ENCODE results near the gene FLACC1.

FLACC1 gene

GRCh38 chr2:201275990-201276389 is 81.2 kb downstream of the FLACC1 start:
- H3K36me3 ChIP-seq (ENCODE audit: insufficient read depth, low read length) = peaks cover 3% of the 10 kb centered on the region; the same call in 1 of the 2 replicates
- 89% methylated on average over 5 of the region's 5 CpGs for WGBS
- H3K4me1 ChIP-seq (ENCODE audit: insufficient read depth, low read length) = no peaks in the 10 kb centered on the region
- H3K9ac ChIP-seq (ENCODE audit: low read depth, low read length) = no peak overlapping the region
- no peaks in the 10 kb centered on the region for H3K27me3 ChIP-seq (ENCODE audit: insufficient read depth, low read length)
- H3K9me3 ChIP-seq (ENCODE audit: insufficient read depth, low read depth, low read length) = no peaks in the 10 kb centered on the region
- no peak overlapping the region for H3K27ac ChIP-seq (ENCODE audit: low read depth, low read length)
- no peak overlapping the region for H3K4me3 ChIP-seq (ENCODE audit: low read length)

GRCh38 chr2:201275069-201275468 is 82.1 kb downstream of the FLACC1 start:
- no peak overlapping the region for H3K4me3 ChIP-seq (ENCODE audit: low read length)
- H3K9ac ChIP-seq (ENCODE audit: low read depth, low read length) = no peak overlapping the region
- no peaks in the 10 kb centered on the region for H3K4me1 ChIP-seq (ENCODE audit: insufficient read depth, low read length)
- H3K9me3 ChIP-seq (ENCODE audit: insufficient read depth, low read depth, low read length) = no peaks in the 10 kb centered on the region
- peaks cover 3% of the 10 kb centered on the region; the same call in 1 of the 2 replicates for H3K36me3 ChIP-seq (ENCODE audit: insufficient read depth, low read length)
- WGBS = 91% methylated on average over 2 of the region's 2 CpGs
- H3K27me3 ChIP-seq (ENCODE audit: insufficient read depth, low read length) = no peaks in the 10 kb centered on the region
- no peak overlapping the region for H3K27ac ChIP-seq (ENCODE audit: low read depth, low read length)

GRCh38 chr2:201273330-201273983 is 83.7 kb downstream of the FLACC1 start:
- no peaks in the 10 kb centered on the region for H3K9me3 ChIP-seq (ENCODE audit: insufficient read depth, low read depth, low read length)
- H3K4me1 ChIP-seq (ENCODE audit: insufficient read depth, low read length) = no peaks in the 10 kb centered on the region
- peaks cover 3% of the 10 kb centered on the region; the same call in 1 of the 2 replicates for H3K36me3 ChIP-seq (ENCODE audit: insufficient read depth, low read length)

GRCh38 chr2:201271917-201272316 is 85.2 kb downstream of the FLACC1 start:
- H3K27ac ChIP-seq (ENCODE audit: low read depth, low read length) = no peak overlapping the region
- H3K4me3 ChIP-seq (ENCODE audit: low read length) = no peak overlapping the region
- H3K27me3 ChIP-seq (ENCODE audit: insufficient read depth, low read length) = no peaks in the 10 kb centered on the region
- no peaks in the 10 kb centered on the region for H3K9me3 ChIP-seq (ENCODE audit: insufficient read depth, low read depth, low read length)
- no peaks in the 10 kb centered on the region for H3K4me1 ChIP-seq (ENCODE audit: insufficient read depth, low read length)
- 0 out of 2 replicates have a peak, but pooled peaks cover 3% of the 10 kb centered on the region for H3K36me3 ChIP-seq (ENCODE audit: insufficient read depth, low read length)
- 90% methylated on average over 2 of the region's 2 CpGs for WGBS
- H3K9ac ChIP-seq (ENCODE audit: low read depth, low read length) = no peak overlapping the region

More at GRCh38 chr2:201273330-201273983, 83.7 kb downstream of the FLACC1 start:
- Histone ChIP-seq H3K4me3 (ENCODE audit: low read length) (no peak overlapping the region), H3K9ac (ENCODE audit: low read depth, low read length) (no peak overlapping the region), H3K27ac (ENCODE audit: low read depth, low read length) (no peak overlapping the region), H3K27me3 (ENCODE audit: insufficient read depth, low read length) (no peaks in the 10 kb centered on the region)
- WGBS = 95% methylated on average over 8 of the region's 9 CpGs

- no peak overlapping the region for H3K4me3 ChIP-seq (ENCODE audit: low read length)
- 95% methylated on average over 9 of the region's 9 CpGs for WGBS
- 0 out of 2 replicates have a peak, but pooled peaks cover 3% of the 10 kb centered on the region for H3K36me3 ChIP-seq (ENCODE audit: insufficient read depth, low read length)
- no peak overlapping the region for H3K9ac ChIP-seq (ENCODE audit: low read depth, low read length)
- no peaks in the 10 kb centered on the region for H3K27me3 ChIP-seq (ENCODE audit: insufficient read depth, low read length)
- H3K4me1 ChIP-seq (ENCODE audit: insufficient read depth, low read length) = no peaks in the 10 kb centered on the region
- no peak overlapping the region for H3K27ac ChIP-seq (ENCODE audit: low read depth, low read length)
- no peaks in the 10 kb centered on the region for H3K9me3 ChIP-seq (ENCODE audit: insufficient read depth, low read depth, low read length)
Measured at GRCh38 chr2:201270293-201271001, 86.7 kb downstream of the FLACC1 start.

GRCh38 chr2:201269764-201270163 is 87.4 kb downstream of the FLACC1 start:
- Histone ChIP-seq H3K27me3 (ENCODE audit: insufficient read depth, low read length) (no peaks in the 10 kb centered on the region), H3K4me3 (ENCODE audit: low read length) (no peak overlapping the region), H3K36me3 (ENCODE audit: insufficient read depth, low read length) (0 out of 2 replicates have a peak, but pooled peaks cover 3% of the 10 kb centered on the region), H3K9ac (ENCODE audit: low read depth, low read length) (no peak overlapping the region), H3K9me3 (ENCODE audit: insufficient read depth, low read depth, low read length) (no peaks in the 10 kb centered on the region), H3K27ac (ENCODE audit: low read depth, low read length) (no peak overlapping the region), H3K4me1 (ENCODE audit: insufficient read depth, low read length) (no peaks in the 10 kb centered on the region)
- no CpG with 5 or more reads among the region's 2 CpGs for WGBS

- Histone ChIP-seq H3K27ac (ENCODE audit: low read depth, low read length) (no peak overlapping the region), H3K4me3 (ENCODE audit: low read length) (no peak overlapping the region), H3K4me1 (ENCODE audit: insufficient read depth, low read length) (no peaks in the 10 kb centered on the region), H3K9me3 (ENCODE audit: insufficient read depth, low read depth, low read length) (no peaks in the 10 kb centered on the region), H3K27me3 (ENCODE audit: insufficient read depth, low read length) (no peaks in the 10 kb centered on the region), H3K9ac (ENCODE audit: low read depth, low read length) (no peak overlapping the region), H3K36me3 (ENCODE audit: insufficient read depth, low read length) (no peaks in the 10 kb centered on the region)
- 94% methylated on average over 12 of the region's 12 CpGs for WGBS
Measured at GRCh38 chr2:201267278-201268030, 89.7 kb downstream of the FLACC1 start.

GRCh38 chr2:201266629-201267028 is 90.5 kb downstream of the FLACC1 start:
- 67% methylated on average over 1 of the region's 2 CpGs for WGBS
- Histone ChIP-seq H3K4me1 (ENCODE audit: insufficient read depth, low read length) (no peaks in the 10 kb centered on the region), H3K9me3 (ENCODE audit: insufficient read depth, low read depth, low read length) (no peaks in the 10 kb centered on the region), H3K9ac (ENCODE audit: low read depth, low read length) (no peak overlapping the region), H3K27me3 (ENCODE audit: insufficient read depth, low read length) (no peaks in the 10 kb centered on the region), H3K27ac (ENCODE audit: low read depth, low read length) (no peak overlapping the region), H3K4me3 (ENCODE audit: low read length) (no peak overlapping the region), H3K36me3 (ENCODE audit: insufficient read depth, low read length) (no peaks in the 10 kb centered on the region)

GRCh38 chr2:201264472-201265173 is 92.5 kb downstream of the FLACC1 start:
- Histone ChIP-seq H3K4me3 (ENCODE audit: low read length) (no peak overlapping the region), H3K4me1 (ENCODE audit: insufficient read depth, low read length) (no peaks in the 10 kb centered on the region), H3K9me3 (ENCODE audit: insufficient read depth, low read depth, low read length) (no peaks in the 10 kb centered on the region), H3K27ac (ENCODE audit: low read depth, low read length) (no peak overlapping the region), H3K36me3 (ENCODE audit: insufficient read depth, low read length) (no peaks in the 10 kb centered on the region), H3K27me3 (ENCODE audit: insufficient read depth, low read length) (no peaks in the 10 kb centered on the region), H3K9ac (ENCODE audit: low read depth, low read length) (no peak overlapping the region)
- 89% methylated on average over 5 of the region's 7 CpGs for WGBS

- WGBS = 87% methylated on average over 2 of the region's 2 CpGs
- Histone ChIP-seq H3K4me1 (ENCODE audit: insufficient read depth, low read length) (peaks cover 2% of the 10 kb centered on the region), H3K27me3 (ENCODE audit: insufficient read depth, low read length) (no peaks in the 10 kb centered on the region), H3K9me3 (ENCODE audit: insufficient read depth, low read depth, low read length) (no peaks in the 10 kb centered on the region), H3K9ac (ENCODE audit: low read depth, low read length) (no peak overlapping the region), H3K36me3 (ENCODE audit: insufficient read depth, low read length) (no peaks in the 10 kb centered on the region), H3K27ac (ENCODE audit: low read depth, low read length) (no peak overlapping the region), H3K4me3 (ENCODE audit: low read length) (no peak overlapping the region)
Measured at GRCh38 chr2:201263779-201264178, 93.4 kb downstream of the FLACC1 start.
